Right cardiac atrium (tissue), 5 donors: ENCODE data around the gene FNDC3B. TPM values are rescaled to one million over a fixed set of nuclear protein-coding genes. Genes with fewer than 3 reads are reported as not detected.
A peak's percentile ranks its signal among the peaks of the same experiment; 100 is the strongest.

Experiments
- ATAC-seq, 2 donors: fragments of 200-7000 bp; cut with Tn5 transposase; one replicate each; pipeline versions ENCODE4 v1.8.0 to v1.9.1; 2020; ENCODE audit warnings: moderate library complexity in 2 of 2, mild to moderate bottlenecking in 1 of 2
- DNase-seq, 3 donors: peaks; one replicate each; pipeline ENCODE4 v3.0.0-alpha.2; 2020
- H3K27ac ChIP-seq: one replicate; pipeline ENCODE4 v1.5.1; 2013; ENCODE audit warnings: mild to moderate bottlenecking, low read length, control low read depth, moderate library complexity
- H3K27me3 ChIP-seq: one replicate; pipeline ENCODE4 v1.6.1; 2013; ENCODE audit not compliant: control insufficient read depth, insufficient read depth
- H3K4me1 ChIP-seq: one replicate; pipeline ENCODE4 v1.6.1; 2013; ENCODE audit warnings: low read length; ENCODE audit not compliant: control insufficient read depth, insufficient read depth
- H3K4me3 ChIP-seq: one replicate; pipeline ENCODE4 v1.5.1; 2013; ENCODE audit warnings: low read length, control low read depth
- H3K9me3 ChIP-seq: one replicate; pipeline ENCODE4 v1.6.1; 2013; ENCODE audit warnings: low read length; ENCODE audit not compliant: control insufficient read depth
- WGBS: extraction: QIAGEN DNeasy Blood & Tissue Kit; methylation state at CpG from one replicate; pipeline ENCODE4 v1.1.7; 2013; 5-methylcytosine and 5-hydroxymethylcytosine counted together
- intact Hi-C, 4 donors: fragments of 100-400 bp; cut with DNase I; formaldehyde crosslinking; loops; one replicate each; pipeline versions ENCODE4 v1.11.0 to v1.14.0; 2022 to 2023
- polyA plus RNA-seq: library from polyadenylated mRNA; stranded (reverse); fragments of 200-250 nt; gene quantifications from one replicate; pipeline ENCODE4 v1.2.3, GENCODE V29; 2013
- total RNA-seq, 4 donors: library from RNA; stranded (reverse); fragmentation: NEBNext Ultra II Directional; extraction: Animal tissue kit (Norgen Biotek cat#: 25700); gene quantifications; one replicate each; pipeline ENCODE4 v1.2.1, GENCODE V29; 2021
- donor health status: healthy with polysubstance abuse.
- donor health status: DM: no; HTN: yes; CAD: no.
- donor health status: DM: no; HTN: no; CAD: no.
- donor health status: DM: no; HTN: yes; CAD: no; lungs with severe emphysema.
- donor health status: DM: yes; HTN: yes; CAD: no.

The FNDC3B gene
- total and polyA plus RNA-seq, 5 donors = 15.8 to 117 (median 83.0) TPM

DNA sequence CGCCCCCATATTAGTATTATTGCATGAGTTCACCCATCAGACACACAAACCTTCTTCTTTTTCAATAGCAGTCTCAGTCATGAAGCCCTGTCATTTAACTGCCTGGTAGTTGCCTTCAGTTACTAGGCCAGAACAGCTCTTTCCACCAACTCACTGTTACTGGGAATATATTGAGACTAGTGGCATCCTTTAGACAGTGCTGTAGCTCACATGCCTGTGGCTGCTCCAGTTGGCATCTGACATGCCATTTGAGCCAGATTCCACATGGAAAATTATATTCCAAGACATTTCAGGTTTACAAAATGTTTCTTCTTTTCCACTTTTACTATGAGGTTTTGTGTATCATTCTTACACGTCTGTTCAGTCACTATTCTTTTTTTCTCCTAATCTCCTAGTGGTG lies 262.8 kb downstream of the FNDC3B start:
- H3K4me1 ChIP-seq = peaks cover 4% of the 10 kb centered on the region
- WGBS = 94% methylated on average over 2 of the region's 2 CpGs
- no peak for DNase-seq
- peak in 1 of 2 donors; percentile 34 for ATAC-seq
- no peaks in the 10 kb centered on the region for H3K9me3 ChIP-seq
- H3K27ac ChIP-seq = no peak overlapping the region
- no peak overlapping the region for H3K4me3 ChIP-seq
- no peaks in the 10 kb centered on the region for H3K27me3 ChIP-seq
- intact Hi-C loops = no loop called here

DNA sequence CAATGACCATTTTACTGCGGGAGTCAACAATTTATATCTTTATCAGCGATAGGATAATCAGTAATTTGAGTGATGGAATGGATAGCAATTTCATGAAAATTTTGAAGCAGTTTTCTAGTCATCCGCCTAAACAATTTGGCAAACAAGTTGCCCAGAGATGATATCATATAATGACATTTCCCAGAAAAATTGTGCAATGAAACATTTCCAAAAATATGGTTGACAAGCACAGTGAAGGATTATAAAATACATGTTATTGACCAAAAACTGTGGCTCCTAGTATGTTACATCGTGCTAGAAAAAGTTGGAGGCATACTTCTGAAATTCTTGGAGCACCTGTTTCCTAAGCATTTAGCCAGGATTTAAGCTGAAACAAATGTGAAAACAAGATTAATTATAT lies 263.8 kb downstream of the FNDC3B start:
- H3K9me3 ChIP-seq = no peaks in the 10 kb centered on the region
- H3K27ac ChIP-seq = no peak overlapping the region
- H3K4me1 ChIP-seq = peaks cover 4% of the 10 kb centered on the region
- no peak for DNase-seq
- 59% methylated on average over 4 of the region's 4 CpGs for WGBS
- ATAC-seq = no peak
- H3K4me3 ChIP-seq = no peak overlapping the region
- no peaks in the 10 kb centered on the region for H3K27me3 ChIP-seq
- intact Hi-C loops = no loop called here

DNA sequence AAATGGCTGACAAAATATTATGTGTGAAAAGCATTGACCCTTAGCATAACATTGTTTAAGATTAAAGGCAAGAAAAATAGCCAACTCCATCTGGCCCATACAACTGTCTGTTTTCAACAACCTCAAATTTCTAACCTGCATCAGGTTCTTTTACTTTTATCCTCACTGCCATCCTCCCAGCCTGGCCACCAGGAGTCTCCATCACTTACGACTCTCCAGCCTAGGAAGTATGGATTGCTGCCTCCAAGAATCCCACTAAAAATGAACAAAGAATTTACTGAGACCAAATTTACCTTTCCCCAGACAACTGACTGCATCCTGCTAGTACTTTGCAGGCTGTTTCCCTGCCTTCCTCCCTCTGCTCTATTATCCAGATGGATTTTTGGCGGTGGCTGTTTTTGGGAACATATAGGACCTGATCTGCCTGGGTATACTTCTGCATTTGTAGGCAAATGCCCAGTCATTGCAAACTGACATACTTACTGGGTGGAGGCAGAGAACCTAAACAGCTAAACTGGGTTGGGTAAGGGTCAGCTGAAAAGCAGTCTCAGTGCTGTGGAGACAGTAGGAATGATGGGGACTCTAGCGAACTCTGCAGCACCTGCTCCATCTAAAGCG lies 264.7 kb downstream of the FNDC3B start:
- ATAC-seq (no peak), DNase-seq (no peak)
- Histone ChIP-seq H3K27me3 (no peaks in the 10 kb centered on the region), H3K4me1 (peaks cover 4% of the 10 kb centered on the region), H3K9me3 (no peaks in the 10 kb centered on the region), H3K27ac (no peak overlapping the region), H3K4me3 (no peak overlapping the region)
- intact Hi-C loops = no loop called here
- WGBS = 97% methylated on average over 4 of the region's 4 CpGs

DNA sequence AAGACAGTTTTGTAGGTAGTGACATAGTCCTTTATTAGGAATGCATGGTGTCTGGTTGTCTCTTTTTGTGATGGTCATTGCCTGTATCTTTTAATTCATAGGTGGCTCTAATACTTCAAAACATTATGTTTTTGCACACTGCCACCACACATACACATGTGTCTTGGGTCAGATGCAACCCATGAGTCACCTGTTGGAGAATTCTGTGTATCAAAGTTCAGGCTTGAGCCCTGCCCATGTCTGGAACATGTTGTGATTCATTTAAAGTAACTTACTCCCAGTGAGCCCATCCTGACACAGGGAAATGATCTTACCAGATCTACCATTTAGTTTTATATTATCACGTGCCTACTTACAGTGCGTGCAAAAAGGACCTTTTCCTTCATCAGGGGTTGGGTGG lies 266.2 kb downstream of the FNDC3B start:
- Histone ChIP-seq H3K4me1 (peaks cover 4% of the 10 kb centered on the region), H3K4me3 (no peak overlapping the region), H3K9me3 (no peaks in the 10 kb centered on the region), H3K27me3 (no peaks in the 10 kb centered on the region), H3K27ac (no peak overlapping the region)
- no peak for DNase-seq
- peak in 1 of 2 donors; percentile 55 for ATAC-seq
- intact Hi-C loops = no loop called here
- WGBS = 93% methylated on average over 2 of the region's 2 CpGs

DNA sequence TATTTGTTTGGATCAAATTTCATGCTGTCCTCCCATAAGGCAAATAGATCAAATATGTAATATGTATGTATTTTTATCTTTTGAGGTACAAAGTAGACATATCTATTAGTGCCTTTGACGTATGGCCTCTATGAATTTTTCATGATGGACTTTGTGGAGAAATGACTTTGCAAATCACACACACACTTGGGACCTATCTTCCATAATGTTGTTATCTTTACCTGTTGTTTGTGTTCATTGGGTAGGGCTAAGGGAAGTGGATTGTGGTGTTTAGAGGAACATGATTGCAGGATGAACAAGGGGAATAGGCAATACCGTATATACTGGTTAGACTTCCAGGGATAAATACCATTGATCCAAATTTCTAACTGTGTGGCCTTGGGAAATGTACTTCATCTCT lies 266.6 kb downstream of the FNDC3B start:
- intact Hi-C loops = no loop called here
- no peaks in the 10 kb centered on the region for H3K27me3 ChIP-seq
- DNase-seq (no peak), ATAC-seq (no peak)
- 93% methylated on average over 2 of the region's 2 CpGs for WGBS
- no peak overlapping the region for H3K27ac ChIP-seq
- H3K9me3 ChIP-seq = no peaks in the 10 kb centered on the region
- H3K4me3 ChIP-seq = no peak overlapping the region
- H3K4me1 ChIP-seq = peaks cover 4% of the 10 kb centered on the region

DNA sequence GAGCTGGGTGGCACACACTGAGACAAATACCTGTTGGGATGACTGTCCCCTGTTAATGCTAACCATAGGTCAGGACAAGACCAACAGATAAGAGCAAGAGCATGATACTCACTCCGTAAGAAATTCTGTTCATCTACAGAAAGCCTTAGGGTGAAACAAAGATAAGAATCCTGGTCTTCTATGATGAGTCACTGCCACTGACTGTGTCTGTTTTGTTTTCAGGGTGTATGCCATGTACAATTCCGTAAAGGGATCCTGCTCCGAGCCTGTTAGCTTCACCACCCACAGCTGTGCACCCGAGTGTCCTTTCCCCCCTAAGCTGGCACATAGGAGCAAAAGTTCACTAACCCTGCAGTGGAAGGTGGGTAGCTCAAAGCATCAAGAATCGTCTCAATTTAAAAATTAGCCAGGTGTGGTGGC lies 267.8 kb downstream of the FNDC3B start:
- H3K4me1 ChIP-seq = peaks cover 1% of the 10 kb centered on the region
- 82% methylated on average over 5 of the region's 5 CpGs for WGBS

DNA sequence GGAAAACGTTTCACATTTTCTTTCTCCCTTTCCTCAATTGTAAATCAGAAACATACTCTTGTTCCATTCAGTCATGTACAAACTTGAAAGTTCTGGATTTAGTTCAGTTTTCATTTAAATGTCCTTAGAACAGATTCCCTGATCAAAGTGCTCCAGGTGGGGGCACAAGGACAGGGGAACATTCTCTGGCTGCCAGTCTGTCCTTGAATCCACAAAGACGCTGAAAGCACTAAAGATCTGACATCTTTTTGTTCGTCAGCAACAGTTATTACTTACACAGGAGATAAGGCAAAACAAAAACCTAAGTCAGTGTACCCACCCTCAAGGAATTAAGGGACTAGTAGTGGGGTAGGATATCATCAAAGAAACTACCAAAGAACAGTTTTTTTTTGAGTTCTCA lies 269.7 kb downstream of the FNDC3B start:
- no peak overlapping the region for H3K27ac ChIP-seq
- 68% methylated on average over 3 of the region's 3 CpGs for WGBS
- intact Hi-C loops = no loop called here
- no peak overlapping the region for H3K4me3 ChIP-seq
- no peaks in the 10 kb centered on the region for H3K9me3 ChIP-seq
- H3K4me1 ChIP-seq = peaks cover 7% of the 10 kb centered on the region
- DNase-seq = no peak
- no peak for ATAC-seq
- no peaks in the 10 kb centered on the region for H3K27me3 ChIP-seq

More for the DNA sequence above, 267.8 kb downstream of the FNDC3B start:
- H3K4me3 ChIP-seq = no peak overlapping the region
- no peak for DNase-seq
- H3K27me3 ChIP-seq = no peaks in the 10 kb centered on the region
- H3K27ac ChIP-seq = no peak overlapping the region
- intact Hi-C loops = no loop called here
- peak in 1 of 2 donors; percentile 26 for ATAC-seq
- H3K9me3 ChIP-seq = no peaks in the 10 kb centered on the region

DNA sequence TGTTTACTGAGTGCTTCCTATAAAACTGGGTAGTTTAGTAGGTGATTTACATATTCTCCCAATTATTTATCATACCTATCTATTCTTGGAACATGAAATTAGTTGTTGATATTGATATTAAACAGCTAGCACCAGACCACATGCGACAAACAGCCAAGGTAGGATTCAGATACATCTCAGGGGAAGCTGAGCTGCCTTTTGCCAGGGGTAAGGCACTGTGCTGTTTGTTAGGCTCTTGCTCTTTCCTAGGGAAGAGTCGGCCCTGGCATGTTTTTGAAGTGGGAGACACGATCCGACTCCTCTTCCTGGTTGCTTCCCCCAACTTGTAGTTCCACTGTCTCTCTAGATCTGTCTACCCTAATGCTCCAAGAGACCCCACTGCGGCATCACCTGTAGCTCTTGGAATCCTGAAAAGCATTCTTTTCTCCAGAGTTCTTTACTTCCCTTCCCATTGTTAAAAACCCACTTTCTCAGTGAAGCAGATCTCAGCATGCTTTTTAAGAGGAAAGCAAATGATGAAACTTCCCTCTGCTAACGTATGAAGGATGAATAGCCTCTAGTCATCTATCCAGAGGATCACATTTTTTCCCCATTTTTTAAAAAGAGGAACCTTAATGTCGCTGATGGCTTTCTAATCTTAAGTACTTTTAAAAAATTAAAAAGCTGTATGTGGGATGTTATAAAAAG lies 270.5 kb downstream of the FNDC3B start:
- Histone ChIP-seq H3K4me1 (peaks cover 8% of the 10 kb centered on the region), H3K27me3 (no peaks in the 10 kb centered on the region), H3K27ac (no peak overlapping the region), H3K9me3 (no peaks in the 10 kb centered on the region), H3K4me3 (no peak overlapping the region)
- WGBS = 91% methylated on average over 7 of the region's 7 CpGs
- DNase-seq (no peak), ATAC-seq (no peak)
- intact Hi-C loops = no loop called here

DNA sequence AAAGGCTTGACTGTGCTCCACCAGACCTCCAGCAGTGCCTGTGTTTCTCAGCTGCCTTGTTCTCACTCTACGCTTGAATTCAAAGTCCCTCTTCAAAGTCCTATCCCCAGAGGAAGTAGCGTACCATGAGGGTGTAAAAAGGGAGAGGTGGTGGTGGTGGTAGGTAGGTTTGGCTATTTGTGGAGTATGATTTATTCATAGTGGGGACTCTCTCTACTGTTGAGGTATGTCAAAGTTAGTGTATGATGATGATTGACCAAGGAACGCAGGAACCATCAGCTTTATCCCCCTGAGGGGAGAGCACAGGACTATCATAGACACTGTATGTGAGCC lies 271.0 kb downstream of the FNDC3B start:
- no peaks in the 10 kb centered on the region for H3K9me3 ChIP-seq
- DNase-seq = no peak
- no peak overlapping the region for H3K4me3 ChIP-seq
- intact Hi-C loops = no loop called here
- 97% methylated on average over 3 of the region's 3 CpGs for WGBS
- no peaks in the 10 kb centered on the region for H3K27me3 ChIP-seq
- peaks cover 13% of the 10 kb centered on the region for H3K4me1 ChIP-seq
- H3K27ac ChIP-seq = no peak overlapping the region
- no peak for ATAC-seq

DNA sequence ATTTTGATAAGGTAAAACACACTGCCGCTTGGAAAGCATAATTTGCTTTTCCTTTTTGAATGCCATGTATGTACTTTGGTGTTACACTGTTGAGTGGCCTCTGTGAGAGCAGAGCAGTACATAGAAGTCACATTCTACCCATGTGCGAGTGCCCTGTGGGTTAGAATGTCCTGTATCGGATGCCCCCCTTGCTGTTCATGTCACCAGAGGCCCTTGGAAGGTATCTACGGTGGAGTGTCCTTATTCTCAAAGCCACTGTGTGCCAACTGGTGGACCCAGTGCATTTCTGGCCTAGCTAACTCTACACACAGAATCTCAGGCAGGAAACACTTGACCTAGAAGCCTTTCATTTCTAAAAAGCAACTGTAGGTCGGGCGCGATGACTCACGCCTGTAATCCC lies 271.8 kb downstream of the FNDC3B start:
- peaks cover 14% of the 10 kb centered on the region for H3K4me1 ChIP-seq
- no peaks in the 10 kb centered on the region for H3K9me3 ChIP-seq
- H3K27ac ChIP-seq = no peak overlapping the region
- no peak for ATAC-seq
- intact Hi-C loops = no loop called here
- no peak overlapping the region for H3K4me3 ChIP-seq
- 86% methylated on average over 8 of the region's 8 CpGs for WGBS
- no peak for DNase-seq
- H3K27me3 ChIP-seq = no peaks in the 10 kb centered on the region

DNA sequence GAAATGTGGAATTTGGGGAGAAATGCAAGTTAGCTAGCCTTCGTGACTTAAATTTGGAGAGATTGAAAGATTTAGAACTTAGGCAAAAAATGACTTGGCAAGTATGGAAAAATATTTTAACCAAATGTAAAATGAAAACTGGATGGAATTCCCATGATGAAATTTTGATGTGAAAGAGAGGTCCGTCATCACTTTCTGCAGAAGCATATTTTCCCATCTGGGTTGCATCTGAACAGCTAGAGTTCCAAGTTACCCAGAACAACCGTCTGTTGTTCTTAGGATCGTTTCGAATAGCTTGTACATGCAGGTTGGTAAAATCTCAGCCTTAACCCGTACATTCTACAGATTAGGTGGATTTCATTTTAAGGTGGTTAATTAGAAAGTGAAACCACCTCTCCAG lies 272.6 kb downstream of the FNDC3B start:
- Histone ChIP-seq H3K4me1 (peaks cover 14% of the 10 kb centered on the region), H3K27ac (no peak overlapping the region), H3K4me3 (no peak overlapping the region), H3K27me3 (no peaks in the 10 kb centered on the region), H3K9me3 (no peaks in the 10 kb centered on the region)
- DNase-seq = no peak
- WGBS = 57% methylated on average over 6 of the region's 6 CpGs
- intact Hi-C loops = no loop called here
- ATAC-seq = no peak

DNA sequence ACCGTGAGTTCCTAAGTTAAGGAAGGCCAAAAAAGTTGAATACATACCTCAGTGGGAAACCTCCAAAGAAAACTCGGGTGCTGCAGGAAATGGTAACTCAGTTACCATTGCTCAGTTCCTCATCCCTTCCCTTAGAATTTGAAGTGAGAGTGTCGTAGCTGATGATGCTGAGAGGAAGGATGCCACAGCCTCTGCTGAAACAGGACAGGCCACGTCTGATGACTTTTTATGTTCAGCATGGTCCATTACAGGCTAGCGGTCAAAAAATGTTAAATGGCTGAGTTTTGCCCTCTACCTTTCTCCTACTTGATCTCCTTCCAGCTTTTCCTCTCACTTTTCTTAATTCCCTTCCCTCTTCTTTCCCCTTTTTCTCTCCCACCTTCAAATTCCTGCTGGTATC lies 273.3 kb downstream of the FNDC3B start:
- H3K27ac ChIP-seq = peak overlapping the region; percentile 1
- H3K27me3 ChIP-seq = no peaks in the 10 kb centered on the region
- ATAC-seq (no peak), DNase-seq (no peak)
- no peak overlapping the region for H3K4me3 ChIP-seq
- intact Hi-C loops = no loop called here
- H3K4me1 ChIP-seq = peaks cover 14% of the 10 kb centered on the region
- 76% methylated on average over 5 of the region's 5 CpGs for WGBS
- no peaks in the 10 kb centered on the region for H3K9me3 ChIP-seq
